Keratinocyte (primary cell): ENCODE data around the gene OLIG2. TPM values are rescaled to one million over a fixed set of nuclear protein-coding genes. Genes with fewer than 3 reads are reported as not detected.

Source experiments
- DNase-seq: peaks from one replicate; pipeline ENCODE4 v3.0.0-alpha.2; 2011; ENCODE audit warnings: low read depth, missing footprints, low spot score
- FAIRE-seq: peaks from 2 replicates; lab custom pipeline; 2011; peaks lifted over from hg19 to GRCh38; lab: Jason Lieb, UNC
- H2AFZ ChIP-seq: 2 replicates; pipeline ENCODE4 v1.6.0; 2012; ENCODE audit warnings: low read length, control low read depth, inconsistent platforms; ENCODE audit not compliant: control insufficient read depth
- H3K27ac ChIP-seq: 2 replicates; pipeline ENCODE4 v1.5.1; 2011; ENCODE audit warnings: low read length; ENCODE audit not compliant: control insufficient read depth, insufficient read depth
- H3K27me3 ChIP-seq: 3 replicates; pipeline ENCODE4 v1.6.0; 2011; ENCODE audit warnings: low read length; ENCODE audit not compliant: control insufficient read depth, insufficient read depth; ENCODE audit errors: extremely low read depth
- H3K36me3 ChIP-seq, 2 experiments: 2 replicates in 1 of 2; 3 replicates in 1 of 2; pipeline ENCODE4 v1.5.1; 2011; ENCODE audit warnings: low read length in 2 of 2, mild to moderate bottlenecking in 1 of 2; ENCODE audit not compliant: control insufficient read depth in 2 of 2, insufficient read depth in 2 of 2; ENCODE audit errors: extremely low read depth in 1 of 2
- H3K4me1 ChIP-seq: 3 replicates; pipeline ENCODE4 v1.5.1; 2011; ENCODE audit warnings: low read length; ENCODE audit not compliant: control insufficient read depth, insufficient read depth; ENCODE audit errors: extremely low read depth
- H3K4me2 ChIP-seq: 3 replicates; pipeline ENCODE4 v1.6.0; 2011; ENCODE audit warnings: low read depth, low read length; ENCODE audit not compliant: control insufficient read depth, insufficient read depth; ENCODE audit errors: extremely low read depth
- H3K4me3 ChIP-seq, 3 experiments: fragments of 200-600 bp in 1 of 3; sonication (generic) in 1 of 3; 2 replicates in 2 of 3; 3 replicates in 1 of 3; pipeline ENCODE4 v1.5.1; 2011 to 2016; ENCODE audit warnings: low read length in 3 of 3, mild to moderate bottlenecking in 3 of 3, control low read depth in 2 of 3, inconsistent platforms in 1 of 3, low read depth in 1 of 3, mixed read lengths in 1 of 3, mixed run types in 1 of 3, moderate library complexity in 1 of 3; ENCODE audit not compliant: control insufficient read depth in 2 of 3, insufficient read depth in 2 of 3; ENCODE audit errors: extremely low read depth in 1 of 3
- H3K79me2 ChIP-seq: 2 replicates; pipeline ENCODE4 v1.6.0; 2012; ENCODE audit warnings: low read length; ENCODE audit not compliant: control insufficient read depth, insufficient read depth
- H3K9ac ChIP-seq: 3 replicates; pipeline ENCODE4 v1.6.0; 2011; ENCODE audit warnings: low read length; ENCODE audit not compliant: control insufficient read depth, insufficient read depth; ENCODE audit errors: extremely low read depth
- H3K9me1 ChIP-seq: 3 replicates; pipeline ENCODE4 v1.6.0; 2011; ENCODE audit warnings: low read length; ENCODE audit not compliant: control insufficient read depth, insufficient read depth; ENCODE audit errors: extremely low read depth
- H3K9me3 ChIP-seq: 2 replicates; pipeline ENCODE4 v1.5.1; 2012; ENCODE audit warnings: low read depth, low read length; ENCODE audit not compliant: control insufficient read depth
- H4K20me1 ChIP-seq: 3 replicates; pipeline ENCODE4 v1.6.0; 2011; ENCODE audit warnings: low read length; ENCODE audit not compliant: control insufficient read depth, insufficient read depth; ENCODE audit errors: extremely low read depth
- CTCF ChIP-seq, 3 experiments: IDR thresholded peaks in 1 of 3; conservative IDR thresholded peaks in 1 of 3; optimal IDR thresholded peaks in 1 of 3; 2 replicates in 2 of 3; 3 replicates in 1 of 3; pipeline versions ENCODE3 to v1.5.1; 2011; ENCODE audit warnings: low read length in 3 of 3, mild to moderate bottlenecking in 3 of 3, moderate library complexity in 2 of 3, control low read depth in 1 of 3, inconsistent platforms in 1 of 3; ENCODE audit not compliant: insufficient read depth in 2 of 3; ENCODE audit errors: extremely low read depth in 1 of 3
- EZH2 ChIP-seq: IDR thresholded peaks from one replicate; pipeline ENCODE4 v1.6.1; 2012; ENCODE audit warnings: inconsistent platforms, mild to moderate bottlenecking, low read length, moderate library complexity
- dilution Hi-C: fragments of 300-500 bp; cut with MboI; formaldehyde crosslinking; loops from one replicate; pipeline ENCODE4 v1.7.0; 2020; ENCODE audit warnings: low sequenced_read_pairs; ENCODE audit not compliant: extremely low pct_ligation_motif_present
- polyA plus RNA-seq, 5 experiments: library from polyadenylated mRNA; depleted of rRNA in 3 of 5; stranded (reverse) in 3 of 5; stranded (forward) in 1 of 5; unstranded in 1 of 5; fragments of >200 nt; gene quantifications; 1 replicate in 1 of 5; 2 replicates in 3 of 5; 3 replicates in 1 of 5; pipeline versions ENCODE4 v1.2.1 to v1.2.3, GENCODE V29; 2011 to 2012; ENCODE audit warnings: missing spikeins in 2 of 5, low read depth in 1 of 5, low replicate concordance in 1 of 5

Gene OLIG2
- polyA plus RNA-seq, 1 donor (not counting 4 experiments of a cell fraction or from before 2014, with no cell fraction given) = not detected

GRCh38 chr21:33051925-33052324, 26.2 kb downstream of the OLIG2 start:
- no peaks in the 10 kb centered on the region for H3K36me3 ChIP-seq
- H3K9me1 ChIP-seq = no peaks in the 10 kb centered on the region
- TF ChIP-seq EZH2 (no peak), CTCF (optimal IDR thresholded peaks at IDR 0.05 in 1 of 3, IDR thresholded peaks at IDR 0.05 in 1 of 3, conservative IDR thresholded peaks at IDR 0.05 in 1 of 3; ENCODE audit: extremely low read depth in 1 of 3, insufficient read depth in 2 of 3, low read length in 3 of 3) (no peak)
- no peak overlapping the region for H3K27ac ChIP-seq
- FAIRE-seq (no peak), DNase-seq (no peak)
- no peaks in the 10 kb centered on the region for H4K20me1 ChIP-seq
- H3K9ac ChIP-seq = no peak overlapping the region
- no peak overlapping the region for H3K4me2 ChIP-seq
- H3K9me3 ChIP-seq = no peaks in the 10 kb centered on the region
- no peak overlapping the region for H3K4me3 ChIP-seq
- dilution Hi-C loops = no loop called here
- H3K4me1 ChIP-seq = no peaks in the 10 kb centered on the region
- peaks cover 19% of the 10 kb centered on the region for H3K27me3 ChIP-seq
- H3K79me2 ChIP-seq = no peaks in the 10 kb centered on the region
- H2AFZ ChIP-seq = no peak overlapping the region

- no peaks in the 10 kb centered on the region for H3K79me2 ChIP-seq
- no peak for FAIRE-seq
- no peak overlapping the region for H3K4me3 ChIP-seq
- no peak for TF ChIP-seq EZH2
- no peak for TF ChIP-seq CTCF (optimal IDR thresholded peaks at IDR 0.05 in 1 of 3, IDR thresholded peaks at IDR 0.05 in 1 of 3, conservative IDR thresholded peaks at IDR 0.05 in 1 of 3; ENCODE audit: extremely low read depth in 1 of 3, insufficient read depth in 2 of 3, low read length in 3 of 3)
- no peaks in the 10 kb centered on the region for H3K36me3 ChIP-seq
- peaks cover 8% of the 10 kb centered on the region for H3K27me3 ChIP-seq
- no peak overlapping the region for H2AFZ ChIP-seq
- no peaks in the 10 kb centered on the region for H4K20me1 ChIP-seq
- no peaks in the 10 kb centered on the region for H3K4me1 ChIP-seq
- dilution Hi-C loops = no loop called here
- H3K9ac ChIP-seq = no peak overlapping the region
- no peak overlapping the region for H3K4me2 ChIP-seq
- no peaks in the 10 kb centered on the region for H3K9me3 ChIP-seq
- H3K9me1 ChIP-seq = no peaks in the 10 kb centered on the region
- no peak for DNase-seq
- H3K27ac ChIP-seq = no peak overlapping the region
Measured at GRCh38 chr21:33053951-33054350, 28.2 kb downstream of the OLIG2 start.
